T-helper 9 cell (primary cell): Measurements from ENCODE around the gene SEL1L3.

ENCODE experiments used
- DNase-seq: peaks from one replicate; pipeline ENCODE4 v3.0.0-alpha.2; 2020

Gene SEL1L3

GRCh38 chr4:25847329-25847728, 15.5 kb downstream of the SEL1L3 start:
- no peak for DNase-seq

- no peak for DNase-seq
These were observed 16.7 kb downstream of the SEL1L3 start for GRCh38 chr4:25845841-25846653.

GRCh38 chr4:25844961-25845712, 17.7 kb downstream of the SEL1L3 start:
- no peak for DNase-seq

GRCh38 chr4:25843340-25844097, 19.3 kb downstream of the SEL1L3 start:
- DNase-seq: no peak

GRCh38 chr4:25842229-25842845, 20.5 kb downstream of the SEL1L3 start:
- DNase-seq: peak; percentile 25

- no peak for DNase-seq
These were observed 23.1 kb downstream of the SEL1L3 start for GRCh38 chr4:25839687-25840086.

GRCh38 chr4:25839233-25839632, 23.6 kb downstream of the SEL1L3 start:
- no peak for DNase-seq

- DNase-seq: no peak
These were observed 24.3 kb downstream of the SEL1L3 start for GRCh38 chr4:25838526-25838925.

- no peak for DNase-seq
These were observed 25.7 kb downstream of the SEL1L3 start for GRCh38 chr4:25837107-25837506.

GRCh38 chr4:25835384-25835783, 27.4 kb downstream of the SEL1L3 start:
- DNase-seq: no peak

GRCh38 chr4:25834411-25835107, 28.2 kb downstream of the SEL1L3 start:
- DNase-seq: no peak

- DNase-seq: no peak
These were observed 32.2 kb downstream of the SEL1L3 start for GRCh38 chr4:25830548-25830947.

GRCh38 chr4:25827897-25828296, 34.9 kb downstream of the SEL1L3 start:
- no peak for DNase-seq

- DNase-seq: no peak
These were observed 35.4 kb downstream of the SEL1L3 start for GRCh38 chr4:25827373-25827772.

- DNase-seq: no peak
These were observed 36.6 kb downstream of the SEL1L3 start for GRCh38 chr4:25826074-25826752.

GRCh38 chr4:25823632-25824031, 39.2 kb downstream of the SEL1L3 start:
- no peak for DNase-seq

GRCh38 chr4:25821899-25822298, 40.9 kb downstream of the SEL1L3 start:
- no peak for DNase-seq

GRCh38 chr4:25821267-25821666, 41.5 kb downstream of the SEL1L3 start:
- no peak for DNase-seq

- no peak for DNase-seq
These were observed 43.9 kb downstream of the SEL1L3 start for GRCh38 chr4:25818876-25819275.

- DNase-seq: no peak
These were observed 44.4 kb downstream of the SEL1L3 start for GRCh38 chr4:25818371-25818871.

GRCh38 chr4:25817059-25817681, 45.6 kb downstream of the SEL1L3 start:
- no peak for DNase-seq
